ENCODE data around the gene CDH19. TPM values are rescaled to one million over a fixed set of nuclear protein-coding genes. Genes with fewer than 3 reads are reported as not detected.
"Not testable (repeated sequence)": the region's sequence is repeated elsewhere in the genome, so short reads cannot be mapped to it uniquely, and the experiment has no call there.

CDH19 gene
- total RNA-seq, 4 donors from 2014 or later, result 1.5 to 10.4 (median 3.0) TPM

DNA sequence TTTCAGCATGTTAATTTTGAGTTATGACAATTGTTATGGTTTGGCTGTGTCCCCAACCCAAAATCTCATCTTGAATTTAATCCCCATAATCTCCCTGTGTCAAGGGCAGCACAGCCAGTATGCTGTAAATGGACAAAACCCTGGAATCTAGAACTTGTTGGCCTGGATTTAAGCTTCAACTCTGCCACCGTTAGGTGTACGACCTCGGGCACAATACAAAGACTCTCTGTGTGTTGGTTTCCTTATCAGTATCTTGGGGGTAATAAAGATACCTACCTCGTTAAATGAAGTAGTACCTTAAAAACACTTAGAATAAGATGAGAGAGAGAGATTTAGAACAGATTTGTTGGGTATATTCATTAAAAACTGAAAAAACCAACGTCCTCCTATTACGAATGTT lies 106.5 kb downstream of the CDH19 start:
- no peaks in the 10 kb centered on the region for H3K4me1 ChIP-seq
- intact Hi-C loops (cut with DNase I; ENCODE audit: low total_unique reads), result no loop called here
- no peak for TF ChIP-seq POLR2A (IDR thresholded peaks at IDR 0.05)
- TF ChIP-seq, protein P1, sequence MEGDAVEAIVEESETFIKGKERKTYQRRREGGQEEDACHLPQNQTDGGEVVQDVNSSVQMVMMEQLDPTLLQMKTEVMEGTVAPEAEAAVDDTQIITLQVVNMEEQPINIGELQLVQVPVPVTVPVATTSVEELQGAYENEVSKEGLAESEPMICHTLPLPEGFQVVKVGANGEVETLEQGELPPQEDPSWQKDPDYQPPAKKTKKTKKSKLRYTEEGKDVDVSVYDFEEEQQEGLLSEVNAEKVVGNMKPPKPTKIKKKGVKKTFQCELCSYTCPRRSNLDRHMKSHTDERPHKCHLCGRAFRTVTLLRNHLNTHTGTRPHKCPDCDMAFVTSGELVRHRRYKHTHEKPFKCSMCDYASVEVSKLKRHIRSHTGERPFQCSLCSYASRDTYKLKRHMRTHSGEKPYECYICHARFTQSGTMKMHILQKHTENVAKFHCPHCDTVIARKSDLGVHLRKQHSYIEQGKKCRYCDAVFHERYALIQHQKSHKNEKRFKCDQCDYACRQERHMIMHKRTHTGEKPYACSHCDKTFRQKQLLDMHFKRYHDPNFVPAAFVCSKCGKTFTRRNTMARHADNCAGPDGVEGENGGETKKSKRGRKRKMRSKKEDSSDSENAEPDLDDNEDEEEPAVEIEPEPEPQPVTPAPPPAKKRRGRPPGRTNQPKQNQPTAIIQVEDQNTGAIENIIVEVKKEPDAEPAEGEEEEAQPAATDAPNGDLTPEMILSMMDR (IDR thresholded peaks at IDR 0.05), result no peak
- no peak for DNase-seq
- no peak overlapping the region for H3K4me3 ChIP-seq
- H3K9me3 ChIP-seq, result no peaks in the 10 kb centered on the region
- H3K27me3 ChIP-seq, result peaks cover 0 to 4% of the 10 kb centered on the region in 2 donors
- no peak overlapping the region for H3K27ac ChIP-seq
- no peaks in the 10 kb centered on the region for H3K36me3 ChIP-seq

DNA sequence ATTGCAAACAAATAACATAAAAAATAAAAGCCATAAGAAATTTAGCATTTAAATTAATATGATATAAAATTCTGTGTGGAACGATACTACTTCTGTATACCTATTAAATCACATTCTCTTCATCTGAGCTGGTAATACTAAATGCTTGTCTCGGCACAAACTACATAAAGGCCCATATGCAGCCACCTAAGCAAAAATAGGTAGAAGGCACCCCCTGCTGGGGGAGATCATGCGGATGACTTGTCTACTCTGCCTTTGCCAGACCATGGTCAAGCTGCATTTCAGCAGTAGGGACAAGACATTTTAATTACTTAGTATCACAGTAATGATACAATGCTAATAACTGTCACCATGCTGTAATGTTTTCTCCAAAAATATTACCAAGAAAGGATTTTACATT lies 108.0 kb downstream of the CDH19 start:
- TF ChIP-seq, protein P1 (IDR thresholded peaks at IDR 0.05), result no peak
- TF ChIP-seq POLR2A (IDR thresholded peaks at IDR 0.05), result no peak
- H3K9me3 ChIP-seq, result no peaks in the 10 kb centered on the region
- H3K27me3 ChIP-seq, result peaks cover 0 to 4% of the 10 kb centered on the region in 2 donors
- no peak overlapping the region for H3K27ac ChIP-seq
- H3K4me3 ChIP-seq, result no peak overlapping the region
- intact Hi-C loops (cut with DNase I; ENCODE audit: low total_unique reads), result no loop called here
- no peaks in the 10 kb centered on the region for H3K36me3 ChIP-seq
- H3K4me1 ChIP-seq, result no peaks in the 10 kb centered on the region
- no peak for DNase-seq

DNA sequence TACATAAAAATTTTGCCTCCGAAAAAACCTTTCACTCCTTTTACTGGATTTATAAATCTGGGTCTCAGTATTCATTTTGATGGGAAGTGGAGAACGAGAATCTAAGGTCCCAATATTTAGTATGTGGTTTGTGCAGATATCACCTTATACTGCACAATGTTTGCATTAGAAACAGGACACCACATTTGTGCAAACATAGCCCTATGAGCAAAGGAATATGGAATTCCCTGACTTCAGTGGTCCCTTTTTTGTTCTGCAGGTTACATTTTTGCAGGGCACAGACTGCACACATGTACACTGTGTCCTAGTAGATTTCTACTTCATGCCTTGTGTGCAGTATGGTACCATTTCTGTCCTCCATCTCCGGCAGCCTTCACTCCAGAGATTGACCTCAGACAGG lies 130.0 kb downstream of the CDH19 start:
- H3K36me3 ChIP-seq, result no peaks in the 10 kb centered on the region
- TF ChIP-seq POLR2A (IDR thresholded peaks at IDR 0.05), result no peak
- TF ChIP-seq, protein P1 (IDR thresholded peaks at IDR 0.05), result no peak
- no peaks in the 10 kb centered on the region for H3K9me3 ChIP-seq
- no peak for DNase-seq
- intact Hi-C loops (cut with DNase I; ENCODE audit: low total_unique reads), result no loop called here
- no peaks in the 10 kb centered on the region for H3K27me3 ChIP-seq
- no peak overlapping the region for H3K27ac ChIP-seq
- no peak overlapping the region for H3K4me3 ChIP-seq
- H3K4me1 ChIP-seq, result no peaks in the 10 kb centered on the region

DNA sequence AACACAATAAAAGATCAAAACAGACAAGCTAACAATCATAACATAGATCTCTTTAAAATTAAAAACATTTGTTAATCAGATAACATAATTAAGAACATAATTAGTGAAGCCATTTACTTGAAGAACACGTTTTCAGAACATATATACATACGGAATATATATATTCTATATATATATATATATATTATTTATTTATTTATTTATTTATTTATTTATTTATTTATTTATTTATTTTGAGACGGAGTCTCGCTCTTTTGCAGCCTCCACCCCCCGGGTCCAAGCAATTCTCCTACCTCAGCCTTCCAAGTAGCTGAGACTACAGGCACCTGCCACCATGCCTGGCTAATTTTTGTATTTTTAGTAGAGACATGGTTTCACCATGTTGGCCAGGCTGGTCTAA lies 137.7 kb downstream of the CDH19 start:
- H3K27ac ChIP-seq; H3K27me3 ChIP-seq; intact Hi-C loops (cut with DNase I; ENCODE audit: low total_unique reads); H3K4me3 ChIP-seq; H3K4me1 ChIP-seq; H3K36me3 ChIP-seq; DNase-seq; H3K9me3 ChIP-seq: not testable (repeated sequence)

DNA sequence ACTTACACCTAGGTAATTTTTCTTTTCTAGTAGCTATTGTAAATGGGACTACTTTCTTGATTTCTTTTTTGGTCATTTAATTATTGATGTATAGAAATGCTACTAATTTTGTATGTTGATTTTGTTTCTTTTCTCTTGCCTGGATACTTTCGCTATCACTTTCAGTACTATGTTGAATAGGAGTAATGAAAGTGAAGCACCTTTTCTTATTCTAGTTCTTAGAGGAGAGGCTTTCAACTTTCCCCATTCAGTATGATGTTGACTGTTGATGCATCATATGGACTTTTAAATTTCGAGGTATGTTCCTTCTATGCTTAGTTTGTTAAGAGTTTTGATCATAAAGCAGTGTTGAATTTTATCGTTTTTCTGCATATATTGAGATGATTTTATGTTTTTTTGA lies 142.5 kb downstream of the CDH19 start:
- H3K4me1 ChIP-seq, result no peaks in the 10 kb centered on the region
- no peak overlapping the region for H3K4me3 ChIP-seq
- no peaks in the 10 kb centered on the region for H3K27me3 ChIP-seq
- H3K36me3 ChIP-seq, result no peaks in the 10 kb centered on the region
- intact Hi-C loops (cut with DNase I; ENCODE audit: low total_unique reads), result no loop called here
- H3K27ac ChIP-seq, result no peak overlapping the region
- DNase-seq, result no peak
- no peaks in the 10 kb centered on the region for H3K9me3 ChIP-seq
- TF ChIP-seq POLR2A (IDR thresholded peaks at IDR 0.05), result no peak
- TF ChIP-seq, protein P1 (IDR thresholded peaks at IDR 0.05), result no peak

DNA sequence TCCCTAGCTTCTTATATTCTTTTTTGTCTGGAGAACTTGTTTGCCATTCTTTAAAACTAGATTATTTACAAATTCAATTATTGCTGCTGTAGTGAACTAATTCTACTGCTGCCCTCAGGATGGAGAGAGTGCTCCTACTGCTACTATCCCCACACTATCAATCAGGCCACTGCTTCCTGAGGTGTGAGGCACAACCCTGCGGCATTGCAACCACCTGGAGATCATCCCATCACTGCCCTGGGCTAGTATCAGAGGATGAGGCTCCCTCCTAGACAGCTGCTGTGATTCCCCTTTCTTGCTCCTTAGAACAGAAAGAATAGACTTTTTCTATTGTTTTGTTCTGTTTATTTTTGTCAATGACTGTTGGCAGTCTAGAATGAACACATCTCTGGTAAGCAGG lies 146.6 kb downstream of the CDH19 start:
- no peaks in the 10 kb centered on the region for H3K4me1 ChIP-seq
- H3K9me3 ChIP-seq, result no peaks in the 10 kb centered on the region
- intact Hi-C loops (cut with DNase I; ENCODE audit: low total_unique reads), result no loop called here
- no peaks in the 10 kb centered on the region for H3K27me3 ChIP-seq
- no peak for DNase-seq
- TF ChIP-seq, protein P1 (IDR thresholded peaks at IDR 0.05), result no peak
- TF ChIP-seq POLR2A (IDR thresholded peaks at IDR 0.05), result no peak
- no peak overlapping the region for H3K27ac ChIP-seq
- H3K4me3 ChIP-seq, result no peak overlapping the region
- no peaks in the 10 kb centered on the region for H3K36me3 ChIP-seq

Data from uterus (tissue), 4 donors.